ENCODE measurements around the gene GIPC2. TPM values are rescaled to one million over a fixed set of nuclear protein-coding genes. Genes with fewer than 3 reads are reported as not detected.

The GIPC2 gene
- total and polyA plus RNA-seq, 2 of the 4 experiments (the other 2 are of a cell fraction): 0.07 to 0.18 TPM

GRCh38 chr1:78078358-78078757 is 32.6 kb downstream of the GIPC2 start:
- no peak overlapping the region for H4K91ac ChIP-seq (ENCODE audit: insufficient read depth, low read depth, low read length)
- no peak overlapping the region for H2BK5ac ChIP-seq (ENCODE audit: low read depth, low read length, poor library complexity, severe bottlenecking)
- H4K5ac ChIP-seq (ENCODE audit: low read depth, low read length): no peak overlapping the region
- no peak overlapping the region for H2AFZ ChIP-seq (replicated peaks; ENCODE audit: low read length, poor library complexity)
- no peak overlapping the region for H2AK5ac ChIP-seq (ENCODE audit: low read depth, low read length)
- TF ChIP-seq NFE2L2 (IDR thresholded peaks at IDR 0.05; ENCODE audit: low read depth, low read length): no peak
- TF ChIP-seq ELK1 (IDR thresholded peaks at IDR 0.05; ENCODE audit: borderline replicate concordance, low read depth, low read length): no peak
- no peak for TF ChIP-seq RFX5 (IDR thresholded peaks at IDR 0.05; ENCODE audit: low read depth, low read length)
- no peak for TF ChIP-seq CTCF (conservative IDR thresholded peaks at IDR 0.05; ENCODE audit: low read depth, low read length)
- no peak for TF ChIP-seq BHLHE40 (IDR thresholded peaks at IDR 0.05; ENCODE audit: low read depth, low read length)
- TF ChIP-seq RCOR1 (IDR thresholded peaks at IDR 0.05; ENCODE audit: insufficient replicate concordance, low read length): no peak
- TF ChIP-seq POLR2A (IDR thresholded peaks at IDR 0.05; ENCODE audit: low read depth, low read length): no peak
- no peak for TF ChIP-seq CEBPB (IDR thresholded peaks at IDR 0.05; ENCODE audit: low read depth, low read length)
- no peak for TF ChIP-seq MAZ (IDR thresholded peaks at IDR 0.05; ENCODE audit: borderline replicate concordance, low read depth, low read length)
- no peak for TF ChIP-seq MXI1 (IDR thresholded peaks at IDR 0.05; ENCODE audit: borderline replicate concordance, low read depth, low read length)
- H3K27ac ChIP-seq (ENCODE audit: insufficient read depth, low read length): no peak overlapping the region
- H2BK120ac ChIP-seq (ENCODE audit: low read depth, low read length): no peak overlapping the region
- no peak overlapping the region; the same call in 1 of the 2 replicates for H3K14ac ChIP-seq (replicated peaks; ENCODE audit: low read depth, low read length)
- no peak overlapping the region for H4K8ac ChIP-seq (ENCODE audit: low read depth in 2 of 2, low read length in 2 of 2)
- no peak for DNase-seq
- no peak overlapping the region for H3K23ac ChIP-seq (ENCODE audit: low read depth, low read length)
- dilution Hi-C loops (cut with HindIII; ENCODE audit: low sequenced_read_pairs, unreplicated experiment) (no loop called here), intact Hi-C loops (cut with micrococcal nuclease) (no loop called here), in situ Hi-C loops (cut with MboI; ENCODE audit: low sequenced_read_pairs) (no loop called here)
- H3K4me3 ChIP-seq (ENCODE audit: insufficient read depth, low read depth, low read length): no peak overlapping the region
- H3K79me1 ChIP-seq (ENCODE audit: low read depth in 1 of 2, low read length in 2 of 2): no peaks in the 10 kb centered on the region
- H3K27me3 ChIP-seq (ENCODE audit: control insufficient read depth, insufficient read depth, low read length): no peaks in the 10 kb centered on the region
- H2BK20ac ChIP-seq (ENCODE audit: low read depth, low read length): no peak overlapping the region
- H3K9me3 ChIP-seq (ENCODE audit: control insufficient read depth, insufficient read depth, low read length): no peaks in the 10 kb centered on the region
- ChIA-PET CTCF (no interaction called here), POLR2A (ENCODE audit: unreplicated experiment) (no interaction called here)
- H3K9ac ChIP-seq (ENCODE audit: low read depth, low read length): no peak overlapping the region
- H2BK15ac ChIP-seq (ENCODE audit: low read depth, low read length): no peak overlapping the region
- H3K4me2 ChIP-seq (ENCODE audit: low read depth, low read length): no peak overlapping the region
- peaks cover 2% of the 10 kb centered on the region; the same call in 1 of the 2 replicates for H3K4me1 ChIP-seq (ENCODE audit: control insufficient read depth, insufficient read depth, low read length)
- H3K18ac ChIP-seq (ENCODE audit: low read depth, low read length): no peak overlapping the region
- H4K20me1 ChIP-seq (ENCODE audit: insufficient read depth, low read length): no peaks in the 10 kb centered on the region
- BruUV-seq (replicated peaks): no TSS peak
- no peak overlapping the region for H3K4ac ChIP-seq (ENCODE audit: low read depth, low read length)
- H3K36me3 ChIP-seq (ENCODE audit: control insufficient read depth, insufficient read depth, low read length): no peaks in the 10 kb centered on the region
- no peak for ATAC-seq (ENCODE audit: low read depth)
- no peak overlapping the region for H2AK9ac ChIP-seq (replicated peaks; ENCODE audit: low read depth, low read length, poor library complexity)
- H3K9me1 ChIP-seq (ENCODE audit: insufficient read depth, low read length): peaks cover 3% of the 10 kb centered on the region; the same call in 1 of the 2 replicates
- H3K56ac ChIP-seq (ENCODE audit: extremely low read depth, insufficient read depth, low read length): no peak overlapping the region
- WGBS, 2 experiments (ENCODE audit: extremely low coverage in 2 of 2, insufficient read length in 1 of 2): no CpG with 5 or more reads among the region's 3 CpGs

All from IMR-90 (cell line).